Kidney epithelial cell (primary cell): ENCODE results near the gene GLB1L3. TPM values are rescaled to one million over a fixed set of nuclear protein-coding genes. Genes with fewer than 3 reads are reported as not detected.
"Not testable (repeated sequence)": the region's sequence is repeated elsewhere in the genome, so short reads cannot be mapped to it uniquely, and the experiment has no call there.

Experiments used
- DNase-seq: peaks from one replicate; pipeline ENCODE4 v3.0.0-alpha.2; 2010; ENCODE audit warnings: low read depth
- H3K27me3 ChIP-seq: 2 replicates; pipeline ENCODE4 v1.6.0; 2011; ENCODE audit warnings: low read length; ENCODE audit not compliant: control insufficient read depth, insufficient read depth
- H3K36me3 ChIP-seq: 2 replicates; pipeline ENCODE4 v1.5.1; 2011; ENCODE audit warnings: low read length; ENCODE audit not compliant: control insufficient read depth, insufficient read depth
- H3K4me3 ChIP-seq: 2 replicates; pipeline ENCODE4 v1.5.1; 2011; ENCODE audit warnings: low read depth, mild to moderate bottlenecking, control low read depth, low read length
- CTCF ChIP-seq: IDR thresholded peaks from 2 replicates; pipeline ENCODE4 v1.5.1; 2011; ENCODE audit warnings: mild to moderate bottlenecking, moderate library complexity, low read length, control low read depth, inconsistent platforms; ENCODE audit not compliant: insufficient read depth, poor library complexity, severe bottlenecking
- total RNA-seq: library from RNA; depleted of rRNA; stranded (reverse); fragments of >200 nt; gene quantifications from 2 replicates; pipeline ENCODE4 v1.2.3, GENCODE V29; 2015

The GLB1L3 gene
- total RNA-seq, 1 donor from 2014 or later, result 0.75 TPM

- no peaks in the 10 kb centered on the region for H3K36me3 ChIP-seq
- H3K27me3 ChIP-seq, result no peaks in the 10 kb centered on the region
- DNase-seq, result no peak
- TF ChIP-seq CTCF, result no peak
- H3K4me3 ChIP-seq, result peak overlapping the region; percentile 78
Measured at GRCh38 chr11:134252346-134253187, 23.6 kb upstream of the GLB1L3 start.

- Histone ChIP-seq H3K4me3 (peak within 1 kb of the TSS; percentile 78), H3K36me3 (no peaks in the 10 kb centered on the region), H3K27me3 (no peaks in the 10 kb centered on the region)
- no peak for TF ChIP-seq CTCF
- peak; percentile 85 for DNase-seq
Measured at GRCh38 chr11:134253188-134253993, 22.8 kb upstream of the GLB1L3 start, which contains the start of the genes ACAD8 and THYN1. TSS of gene ACAD8 (plus strand) at chr11:134253568. CDS start at chr11:134253601, 33 bp downstream. TSS of gene THYN1 (minus strand) at chr11:134253352. CDS start at chr11:134252882, 470 bp downstream.

GRCh38 chr11:134254433-134255183, 21.6 kb upstream of the GLB1L3 start:
- H3K27me3 ChIP-seq, result no peaks in the 10 kb centered on the region
- DNase-seq, result no peak
- no peak for TF ChIP-seq CTCF
- no peaks in the 10 kb centered on the region for H3K36me3 ChIP-seq
- H3K4me3 ChIP-seq, result peak overlapping the region; percentile 78

GRCh38 chr11:134255184-134255561, 21.0 kb upstream of the GLB1L3 start:
- H3K4me3 ChIP-seq, H3K36me3 ChIP-seq, DNase-seq: not testable (repeated sequence)

GRCh38 chr11:134257101-134257500, 19.1 kb upstream of the GLB1L3 start:
- Histone ChIP-seq H3K4me3 (no peak overlapping the region), H3K27me3 (no peaks in the 10 kb centered on the region), H3K36me3 (no peaks in the 10 kb centered on the region)
- TF ChIP-seq CTCF, result no peak
- no peak for DNase-seq

More at GRCh38 chr11:134255184-134255561, 21.0 kb upstream of the GLB1L3 start:
- not testable (repeated sequence) for H3K27me3 ChIP-seq
